ENCODE results near the gene FLT3.

The FLT3 gene

GRCh38 chr13:27977476-27978300, 122.7 kb downstream of the FLT3 start:
- POLR2A ChIA-PET (ENCODE audit: low non-redundant PET): no interaction called here
- TF ChIP-seq CTCF (conservative IDR thresholded peaks at IDR 0.05; ENCODE audit: low read depth): no peak
- CTCF ChIA-PET: no interaction called here
- DNase-seq (ENCODE audit: low spot score): no peak
- no peak overlapping the region for H3K27ac ChIP-seq

- POLR2A ChIA-PET (ENCODE audit: low non-redundant PET): no interaction called here
- no peak overlapping the region for H3K27ac ChIP-seq
- CTCF ChIA-PET: interaction anchor here (1.2 to 2.0 kb wide), 3 partner anchors 8 to 615 kb away, joined by 4 to 9 read pairs (median 6); no protein-coding TSS in a partner anchor
- TF ChIP-seq CTCF (conservative IDR thresholded peaks at IDR 0.05; ENCODE audit: low read depth): no peak
- no peak for DNase-seq (ENCODE audit: low spot score)
Observed at GRCh38 chr13:27976362-27977091, 123.8 kb downstream of the FLT3 start.

DNA sequence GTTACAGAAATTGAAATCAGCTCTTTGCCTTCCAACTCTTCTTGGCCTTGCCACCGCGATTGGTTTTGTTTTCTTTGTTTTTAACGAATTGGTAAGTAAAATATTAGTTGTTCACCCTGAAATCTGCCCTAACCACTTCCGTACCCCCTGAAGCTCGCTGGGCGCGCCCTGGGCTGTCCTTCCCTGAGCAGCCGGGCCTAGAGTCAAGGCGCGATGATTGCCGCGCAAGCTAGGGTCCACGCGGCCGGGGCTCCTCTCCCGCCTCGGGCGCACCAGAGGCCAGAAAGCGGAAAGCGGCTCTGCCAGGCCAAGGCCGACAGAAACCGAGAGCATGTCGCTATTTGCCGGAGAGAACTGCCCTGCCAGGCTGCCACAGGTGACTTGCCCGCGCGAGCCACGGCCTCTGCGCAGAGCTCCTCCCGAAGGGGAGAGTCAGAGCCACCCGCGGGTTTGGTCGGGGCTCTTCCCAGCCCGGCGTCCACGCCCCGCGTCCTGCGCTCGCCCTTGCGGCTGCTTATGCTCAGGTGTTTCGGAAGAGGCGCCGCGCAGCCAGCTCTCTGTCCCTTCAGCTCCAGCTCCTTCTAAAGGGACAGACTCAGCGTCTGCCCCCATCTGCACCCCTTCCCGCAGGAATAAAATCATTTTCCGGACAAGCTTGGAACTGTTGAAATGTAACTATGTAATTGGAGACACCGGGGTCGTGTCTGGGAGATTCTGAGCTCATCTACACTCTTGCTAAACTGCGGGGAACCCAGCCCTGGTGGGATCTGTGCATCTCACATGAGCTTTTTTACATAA, 124.6 kb downstream of the FLT3 start:
- H3K27ac ChIP-seq: no peak overlapping the region
- POLR2A ChIA-PET (ENCODE audit: low non-redundant PET): no interaction called here
- CTCF ChIA-PET: interaction anchor here (0.6 to 2.0 kb wide), 4 partner anchors 9 to 614 kb away, joined by 4 to 9 read pairs (median 5); no protein-coding TSS in a partner anchor
- TF ChIP-seq CTCF (conservative IDR thresholded peaks at IDR 0.05; ENCODE audit: low read depth): no peak
- DNase-seq (ENCODE audit: low spot score): no peak

DNA sequence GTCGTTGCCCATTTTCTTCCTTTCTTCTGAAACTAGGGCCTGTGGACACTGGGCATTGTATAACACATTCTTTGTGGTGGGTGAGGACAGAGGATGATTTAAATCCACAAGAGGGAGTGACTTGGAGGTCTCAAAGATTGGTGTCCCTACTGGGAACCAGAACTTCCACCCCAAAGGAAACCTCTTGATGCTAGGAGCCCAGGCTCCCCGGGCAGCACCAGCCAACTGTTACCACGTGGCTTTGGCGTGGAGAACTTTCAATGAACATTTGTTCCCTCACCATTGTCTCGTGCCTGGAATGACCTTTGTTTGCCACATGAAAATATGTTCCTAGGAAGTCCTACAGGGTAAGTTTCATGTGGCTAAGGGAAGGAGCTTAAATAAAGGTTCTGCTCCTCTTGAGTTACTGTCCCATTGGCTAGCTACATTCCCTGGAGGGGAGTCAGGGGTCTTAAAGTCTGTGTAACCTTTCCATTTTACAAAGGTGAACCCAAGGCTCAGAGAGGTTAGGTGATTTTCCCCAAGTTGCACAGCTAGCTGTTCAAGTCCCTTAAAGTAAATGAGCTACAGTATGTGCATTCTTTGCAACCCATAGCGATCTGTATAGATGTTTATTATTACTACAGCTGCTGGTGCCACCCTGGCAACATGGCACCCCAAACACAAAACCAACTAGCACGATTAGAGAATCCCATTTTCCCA, 126.3 kb downstream of the FLT3 start:
- ChIA-PET POLR2A (ENCODE audit: low non-redundant PET) (no interaction called here), CTCF (interaction anchor here (1.1 kb wide), 1 partner anchor 148 kb away, joined by 3 read pairs; no protein-coding TSS in a partner anchor)
- no peak for TF ChIP-seq CTCF (conservative IDR thresholded peaks at IDR 0.05; ENCODE audit: low read depth)
- H3K27ac ChIP-seq: no peak overlapping the region
- no peak for DNase-seq (ENCODE audit: low spot score)

DNA sequence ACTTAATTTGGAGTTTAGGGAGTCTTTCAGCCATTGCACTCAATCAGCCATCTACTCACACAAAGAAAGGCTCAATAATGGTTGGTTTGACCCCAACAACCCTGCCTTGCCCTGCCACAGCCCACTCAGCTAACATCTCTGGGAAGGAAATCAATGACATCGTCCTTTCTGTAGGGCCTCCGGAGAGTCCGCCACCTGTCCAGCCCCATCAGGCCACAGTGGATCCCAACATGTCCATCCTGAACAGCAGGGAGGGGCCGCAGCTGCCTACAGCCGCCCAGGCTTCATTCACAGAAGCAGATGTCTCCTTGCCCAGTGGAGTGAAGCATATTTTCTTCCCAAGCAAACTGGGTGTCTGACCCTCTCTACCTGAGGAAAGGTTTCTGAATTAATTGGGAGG, 127.1 kb downstream of the FLT3 start:
- no peak for TF ChIP-seq CTCF (conservative IDR thresholded peaks at IDR 0.05; ENCODE audit: low read depth)
- H3K27ac ChIP-seq: no peak overlapping the region
- POLR2A ChIA-PET (ENCODE audit: low non-redundant PET): no interaction called here
- no peak for DNase-seq (ENCODE audit: low spot score)
- CTCF ChIA-PET: interaction anchor here (1.1 to 1.3 kb wide), 3 partner anchors 143 to 203 kb away, joined by 3 to 4 read pairs (median 4); no protein-coding TSS in a partner anchor

Measured in RWPE1 (cell line).